Uterus (tissue), 2 donors: ENCODE data around the gene DNAJC6.

Experiments used
- CTCF ChIP-seq, 4 experiments: fragments of 200-600 bp in 2 of 4; fragments of 450-650 bp in 2 of 4; sonication (generic) in 2 of 4; IDR thresholded peaks; one replicate each; pipeline ENCODE4 v1.5.1; 2016 to 2019; ENCODE audit warnings: antibody characterized with exemption in 4 of 4, mild to moderate bottlenecking in 2 of 4, moderate library complexity in 1 of 4
- POLR2A ChIP-seq, 2 donors: fragments of 450-650 bp; IDR thresholded peaks; one replicate each; pipeline ENCODE4 v1.6.1; 2016; ENCODE audit warnings: antibody characterized with exemption in 2 of 2, mild to moderate bottlenecking in 1 of 2, moderate library complexity in 1 of 2

DNA sequence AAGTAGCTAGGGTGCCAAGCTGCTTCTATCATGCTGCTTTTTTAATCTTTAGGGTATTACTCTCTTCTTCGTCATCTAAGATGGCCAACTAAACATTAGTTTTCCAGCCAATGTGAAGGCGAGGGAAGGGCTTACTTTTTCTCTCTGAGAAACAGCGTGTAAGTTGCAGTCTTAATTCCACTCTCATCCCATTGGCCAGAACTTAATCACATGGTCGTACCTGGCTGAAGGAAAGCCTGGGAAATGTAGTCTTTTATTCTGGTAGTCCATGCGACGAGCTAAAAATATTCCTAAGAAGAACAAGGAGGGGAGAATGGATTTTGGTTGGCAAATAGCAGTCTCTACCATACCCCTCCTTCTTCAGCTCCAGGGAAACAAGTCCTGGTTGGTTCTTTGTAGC is 21.5 kb downstream of the DNAJC6 start:
- TF ChIP-seq CTCF (IDR thresholded peaks at IDR 0.05) (no peak), POLR2A (IDR thresholded peaks at IDR 0.05) (no peak)
